HepG2 (cell line): Measurements from ENCODE around the gene ONECUT2. TPM values are rescaled to one million over a fixed set of nuclear protein-coding genes. Genes with fewer than 3 reads are reported as not detected.

Experiments
- ATAC-seq: fragments of 200-7000 bp; cut with Tn5 transposase; 3 replicates; pipeline ENCODE4 v1.9.1; 2020; ENCODE audit warnings: mild to moderate bottlenecking, moderate library complexity
- BruUV-seq: library from RNA; stranded (reverse); fragments of 400-500 nt; replicated peaks from 2 replicates; lab custom pipeline; 2021; lab: Mats Ljungman, UMichigan
- CTCF ChIA-PET: fragments of 300-600 bp; formaldehyde crosslinking; extraction: SDS; loops from one replicate; lab custom pipeline; 2021; ENCODE audit warnings: low total read pairs, inconsistent platforms, low intra/inter-chr PET ratio; lab: Yijun Ruan, JAX
- POLR2A ChIA-PET: fragments of 350-600 bp; sonication (Branson Sonifier 250); formaldehyde crosslinking; loops from one replicate; lab custom pipeline; 2020; ENCODE audit warnings: antibody characterized with exemption, inconsistent platforms; lab: Yijun Ruan, JAX
- DNase-seq: peaks from one replicate; pipeline ENCODE4 v3.0.0-alpha.2; 2015; ENCODE audit warnings: low spot score
- FAIRE-seq: peaks from 3 replicates; lab custom pipeline; 2011; peaks lifted over from hg19 to GRCh38; lab: Jason Lieb, UNC
- H2AFZ ChIP-seq: one replicate; pipeline ENCODE4 v1.6.1; 2011; ENCODE audit warnings: low read length, inconsistent platforms
- H3K27ac ChIP-seq: fragments of 300-600 bp; 3 replicates; pipeline ENCODE4 v1.8.0; 2011; ENCODE audit warnings: mixed run types, mild to moderate bottlenecking, mixed read lengths, low read length, inconsistent platforms; ENCODE audit not compliant: insufficient read depth; ENCODE audit errors: extremely low read length
- H3K27me3 ChIP-seq, 2 experiments: fragments of 200-600 bp in 1 of 2; 2 replicates in 1 of 2; 3 replicates in 1 of 2; pipeline versions ENCODE4 v1.6.0 to v1.8.0; 2011; ENCODE audit warnings: low read length in 2 of 2, mild to moderate bottlenecking in 2 of 2, moderate library complexity in 2 of 2, inconsistent platforms in 1 of 2; ENCODE audit not compliant: insufficient read depth in 2 of 2, control insufficient read depth in 1 of 2
- H3K36me3 ChIP-seq, 2 experiments: fragments of 200-600 bp in 1 of 2; replicated peaks in 1 of 2; 2 replicates in 1 of 2; 3 replicates in 1 of 2; pipeline versions ENCODE4 v1.5.1 to v1.8.0; 2011; ENCODE audit warnings: low read length in 2 of 2, inconsistent platforms in 1 of 2; ENCODE audit not compliant: insufficient read depth in 2 of 2, control insufficient read depth in 1 of 2
- H3K4me1 ChIP-seq: 2 replicates; pipeline ENCODE4 v1.5.1; 2012; ENCODE audit warnings: low read length, inconsistent platforms; ENCODE audit not compliant: insufficient read depth
- H3K4me2 ChIP-seq: 2 replicates; pipeline ENCODE4 v1.6.0; 2011; ENCODE audit warnings: low read depth, low read length, inconsistent platforms
- H3K4me3 ChIP-seq, 3 experiments: fragments of 200-600 bp in 1 of 3; sonication (generic), shearing (Covaris generic) in 1 of 3; replicated peaks in 1 of 3; 2 replicates each; pipeline ENCODE4 v1.5.1; 2011 to 2016; ENCODE audit warnings: low read length in 3 of 3, inconsistent platforms in 2 of 3, low read depth in 2 of 3, mild to moderate bottlenecking in 2 of 3, control low read depth in 1 of 3, mixed read lengths in 1 of 3; ENCODE audit not compliant: insufficient read depth in 1 of 3
- H3K79me2 ChIP-seq: one replicate; pipeline ENCODE4 v1.6.1; 2011; ENCODE audit warnings: low read length, inconsistent platforms; ENCODE audit not compliant: insufficient read depth
- H3K9ac ChIP-seq: 2 replicates; pipeline ENCODE4 v1.6.0; 2011; ENCODE audit warnings: mild to moderate bottlenecking, low read depth, low read length, inconsistent platforms; ENCODE audit not compliant: insufficient read depth
- H3K9me3 ChIP-seq: 2 replicates; pipeline ENCODE4 v1.5.1; 2012; ENCODE audit warnings: mild to moderate bottlenecking, low read length
- H4K20me1 ChIP-seq: 2 replicates; pipeline ENCODE4 v1.6.0; 2011; ENCODE audit warnings: inconsistent platforms, mild to moderate bottlenecking, low read length, moderate library complexity; ENCODE audit not compliant: insufficient read depth
- ATF2 ChIP-seq: sonication (generic); formaldehyde crosslinking; IDR thresholded peaks from 2 replicates; pipeline ENCODE4 v1.4.0; 2020; ENCODE audit warnings: missing genetic modification reagents
- MED8 ChIP-seq: sonication (generic); formaldehyde crosslinking; IDR thresholded peaks from 2 replicates; pipeline ENCODE4 v1.8.1; 2023; ENCODE audit warnings: mild to moderate bottlenecking, missing genetic modification reagents; ENCODE audit not compliant: insufficient replicate concordance
- SP140L ChIP-seq: sonication (generic); formaldehyde crosslinking; IDR thresholded peaks from 2 replicates; pipeline ENCODE4 v1.4.0; 2020; ENCODE audit warnings: missing genetic modification reagents, borderline replicate concordance
- ZNF317 ChIP-seq: sonication (generic); formaldehyde crosslinking; IDR thresholded peaks from 2 replicates; pipeline ENCODE4 v1.5.0; 2020; ENCODE audit warnings: mild to moderate bottlenecking, missing genetic modification reagents
- ZNF674 ChIP-seq: sonication (generic); formaldehyde crosslinking; IDR thresholded peaks from 2 replicates; pipeline ENCODE4 v1.5.0; 2020; ENCODE audit warnings: low read depth, mild to moderate bottlenecking, missing genetic modification reagents
- ZNF7 ChIP-seq: IDR thresholded peaks from 2 replicates; pipeline ENCODE4 v1.6.1; 2016; ENCODE audit warnings: missing biosample characterization, missing genetic modification reagents
- WGBS: methylation state at CpG from one replicate; pipeline ENCODE4 v1.1.6; 2017; ENCODE audit warnings: low lambda C conversion rate; 5-methylcytosine and 5-hydroxymethylcytosine counted together
- in situ Hi-C: cut with HindIII; loops from 2 replicates; pipeline ENCODE4 v1.10.0; 2017; ENCODE audit warnings: low pct_unique_long_range_greater_than_20kb; ENCODE audit not compliant: extremely low pct_ligation_motif_present
- intact Hi-C: fragments of 100-400 bp; cut with micrococcal nuclease; formaldehyde crosslinking; loops from one replicate; pipeline ENCODE4 v1.10.0; 2022; ENCODE audit not compliant: unreplicated experiment
- polyA plus RNA-seq, 8 experiments: library from polyadenylated mRNA; depleted of rRNA in 3 of 8; stranded (reverse) in 7 of 8; unstranded in 1 of 8; fragments of >200 nt; fragmentation: Illumina TruSeq in 4 of 8; extraction: Trizol in 4 of 8; gene quantifications; 2 replicates each; pipeline versions ENCODE4 v1.2.1 to v1.2.3, GENCODE V29; 2011 to 2016; ENCODE audit warnings: low read depth in 4 of 8, missing spikeins in 1 of 8, mixed read lengths in 1 of 8; ENCODE audit not compliant: insufficient read depth in 1 of 8
- total RNA-seq, 5 experiments: library from RNA; depleted of rRNA; stranded (reverse); fragments of >200 nt; fragmentation: Illumina TruSeq; extraction: Trizol; gene quantifications; 2 replicates each; pipeline ENCODE4 v1.2.3, GENCODE V29; 2016; ENCODE audit warnings: low read depth in 1 of 5

ONECUT2 gene
- total and polyA plus RNA-seq, 2 of the 13 experiments (the other 11 are each of a cell fraction or from before 2014, with no cell fraction given): 3.0 to 3.2 TPM

GRCh38 chr18:57455576-57456129 lies 20.5 kb downstream of the ONECUT2 start:
- no peaks in the 10 kb centered on the region for H3K4me1 ChIP-seq
- no peaks in the 10 kb centered on the region for H3K27me3 ChIP-seq
- TF ChIP-seq ATF2 (no peak), ZNF317 (CRISPR knock-in tag) (no peak), ZNF674 (CRISPR knock-in tag) (no peak), MED8 (CRISPR knock-in tag) (no peak)
- TF ChIP-seq, all 625 proteins: peak for 0
- Histone ChIP-seq H3K79me2 (no peaks in the 10 kb centered on the region), H3K9me3 (no peaks in the 10 kb centered on the region), H3K27ac (no peak overlapping the region), H4K20me1 (no peaks in the 10 kb centered on the region), H3K36me3 (peaks cover 1 to 3% of the 10 kb centered on the region in 2 experiments; a peak in 2 of 5 replicates), H3K9ac (no peak overlapping the region), H3K4me3 (no peak overlapping the region), H2AFZ (no peak overlapping the region), H3K4me2 (no peak overlapping the region)
- FAIRE-seq: no peak
- intact Hi-C loops (no loop called here), in situ Hi-C loops (no loop called here)
- no peak for ATAC-seq
- DNase-seq: no peak
- POLR2A ChIA-PET: no interaction called here
- WGBS: 82% methylated on average over 5 of the region's 5 CpGs
- CTCF ChIA-PET: no interaction called here
- no TSS peak for BruUV-seq

GRCh38 chr18:57461652-57462269 lies 26.6 kb downstream of the ONECUT2 start:
- no peaks in the 10 kb centered on the region for H3K9me3 ChIP-seq
- DNase-seq: no peak
- TF ChIP-seq SP140L: no peak
- peak; percentile 94 for TF ChIP-seq ZNF7 (CRISPR knock-in tag)
- TF ChIP-seq, all 625 proteins: peak for 1
- BruUV-seq: no TSS peak
- FAIRE-seq: no peak
- H3K4me3 ChIP-seq: no peak overlapping the region
- ATAC-seq: no peak; the same call in 2 of the 3 replicates
- ChIA-PET CTCF (no interaction called here), POLR2A (no interaction called here)
- no peaks in the 10 kb centered on the region for H3K27me3 ChIP-seq
- H3K9ac ChIP-seq: no peak overlapping the region
- 93% methylated on average over 3 of the region's 3 CpGs for WGBS
- no peaks in the 10 kb centered on the region for H4K20me1 ChIP-seq
- H2AFZ ChIP-seq: no peak overlapping the region
- H3K36me3 ChIP-seq: no peaks in the 10 kb centered on the region; a peak in 2 of 5 replicates
- H3K4me1 ChIP-seq: peaks cover 14% of the 10 kb centered on the region
- in situ Hi-C loops (no loop called here), intact Hi-C loops (no loop called here)
- no peaks in the 10 kb centered on the region for H3K79me2 ChIP-seq
- H3K27ac ChIP-seq: no peak overlapping the region
- no peak overlapping the region for H3K4me2 ChIP-seq
